ENCODE data around the gene FGD5. TPM values are rescaled to one million over a fixed set of nuclear protein-coding genes. Genes with fewer than 3 reads are reported as not detected.

FGD5 gene
- polyA plus RNA-seq, 3 donors, result 22.7 to 27.0 (median 23.6) TPM

DNA sequence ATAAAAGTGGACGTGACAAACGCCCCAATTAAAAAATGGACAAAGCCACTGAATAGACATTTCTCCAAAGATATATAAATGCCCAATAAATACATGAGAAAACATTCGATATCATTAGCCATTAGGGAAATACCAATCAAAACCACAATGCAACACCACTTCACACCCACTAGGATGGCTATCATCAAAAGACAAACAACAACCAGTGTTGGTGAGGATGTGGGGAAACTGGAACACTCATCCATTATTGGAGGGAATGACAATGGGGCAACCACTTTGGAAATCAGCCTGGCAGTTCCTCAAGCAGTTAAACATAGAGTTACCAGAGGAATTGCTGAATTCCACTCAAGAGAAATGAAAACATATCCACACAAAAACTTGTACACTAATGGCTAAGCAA is 32.4 kb upstream of the FGD5 start:
- no peak for DNase-seq (ENCODE audit: low read depth in 3 of 3, low spot score in 2 of 3)

DNA sequence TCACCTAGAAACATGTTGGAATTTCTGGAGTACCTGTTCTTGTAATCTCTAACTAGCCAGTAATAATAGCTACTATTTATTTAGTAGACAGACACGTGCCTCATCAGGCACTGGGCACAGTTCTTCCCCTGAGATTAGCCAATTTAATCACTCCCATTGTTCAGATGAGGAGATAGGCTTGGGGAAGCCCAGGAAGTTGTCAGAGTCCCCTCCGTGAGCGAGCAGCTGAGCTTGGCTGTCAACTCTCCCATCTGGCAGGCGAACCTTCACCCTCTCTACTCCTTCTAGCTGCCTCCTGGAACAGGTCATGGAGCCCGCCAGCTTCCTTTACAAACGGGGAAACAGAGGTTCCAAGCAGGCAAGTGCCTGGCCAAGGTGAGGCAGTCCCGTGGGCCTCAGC is 31.1 kb upstream of the FGD5 start:
- no peak for DNase-seq (ENCODE audit: low read depth in 3 of 3, low spot score in 2 of 3)

GRCh38 chr3:14788644-14789043 is 30.1 kb upstream of the FGD5 start:
- DNase-seq (ENCODE audit: low read depth in 3 of 3, low spot score in 2 of 3), result no peak

GRCh38 chr3:14789221-14789620 is 29.5 kb upstream of the FGD5 start:
- no peak for DNase-seq (ENCODE audit: low read depth in 3 of 3, low spot score in 2 of 3)

GRCh38 chr3:14789640-14790285 is 29.0 kb upstream of the FGD5 start:
- no peak for DNase-seq (ENCODE audit: low read depth in 3 of 3, low spot score in 2 of 3)

DNA sequence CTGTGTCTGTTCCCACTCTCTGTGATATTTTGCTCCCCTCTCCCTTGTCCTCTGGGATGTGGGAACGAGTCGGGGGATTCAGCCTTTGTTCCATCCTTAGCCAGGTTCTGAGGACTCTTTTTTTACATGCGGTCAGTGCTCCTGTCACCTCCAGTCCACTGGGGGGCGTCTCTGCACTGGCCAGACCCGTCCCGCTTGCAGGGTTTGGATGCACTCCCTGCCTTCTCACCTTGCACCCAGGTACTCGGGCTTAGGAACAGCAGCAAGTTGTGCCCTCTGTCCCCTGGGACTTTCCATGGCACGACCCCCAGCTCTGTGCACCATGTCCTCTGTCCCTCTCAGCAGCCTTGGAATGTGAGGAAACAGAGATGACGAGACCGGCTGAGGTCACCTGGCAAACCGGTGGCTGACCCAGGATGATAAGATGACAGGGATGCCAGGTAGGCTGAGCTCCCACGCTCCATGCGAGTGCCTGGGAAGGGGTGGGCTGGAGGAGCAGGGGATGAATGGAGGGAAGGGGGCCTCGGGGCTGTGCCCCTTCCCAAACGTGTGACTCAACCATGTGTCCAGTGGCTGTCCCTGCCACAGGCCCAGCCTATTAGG is 27.3 kb upstream of the FGD5 start:
- no peak for DNase-seq (ENCODE audit: low read depth in 3 of 3, low spot score in 2 of 3)

DNA sequence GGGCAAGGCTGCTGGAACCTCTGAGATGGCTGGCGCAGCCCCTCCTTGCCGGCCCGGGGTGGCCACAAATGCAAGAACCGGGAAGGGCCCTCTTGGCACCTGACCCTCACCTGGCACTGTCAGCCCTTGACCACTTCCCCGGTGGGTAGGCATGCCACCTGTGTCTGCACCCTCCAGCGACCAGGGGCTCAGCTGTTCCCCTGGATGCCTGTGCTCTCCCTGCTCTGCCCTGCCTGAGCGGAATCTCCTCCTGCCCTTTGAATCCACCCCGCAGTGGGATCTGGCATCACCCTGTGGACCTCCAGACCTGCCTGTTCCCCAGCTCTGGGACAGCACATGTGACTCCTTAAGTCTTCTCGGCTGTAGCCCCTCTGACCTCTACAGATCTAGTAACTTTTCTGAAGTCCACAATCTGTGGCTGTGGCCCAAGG is 26.1 kb upstream of the FGD5 start:
- no peak for DNase-seq (ENCODE audit: low read depth in 3 of 3, low spot score in 2 of 3)

- DNase-seq (ENCODE audit: low read depth in 3 of 3, low spot score in 2 of 3), result no peak
Measured at GRCh38 chr3:14793126-14793857, 25.5 kb upstream of the FGD5 start.

DNA sequence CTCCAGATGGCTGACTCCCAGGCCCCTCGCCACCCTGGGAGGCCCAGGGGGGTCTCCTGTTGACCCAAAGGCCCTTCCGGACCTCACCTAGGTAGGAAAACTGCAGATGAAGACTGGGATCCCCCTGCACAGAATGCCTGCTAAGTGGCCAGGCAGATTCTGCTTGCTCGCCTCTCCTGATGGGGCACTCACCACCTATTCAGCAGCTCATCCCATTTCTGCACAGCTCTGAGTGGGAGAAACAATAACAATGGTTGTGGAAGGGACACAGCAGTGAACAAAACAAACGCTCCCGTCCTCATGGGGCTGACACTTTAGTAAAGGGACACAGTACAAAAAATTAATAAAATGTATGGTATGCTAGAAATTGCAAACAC is 24.9 kb upstream of the FGD5 start:
- no peak for DNase-seq (ENCODE audit: low read depth in 3 of 3, low spot score in 2 of 3)

GRCh38 chr3:14794435-14794834 is 24.3 kb upstream of the FGD5 start:
- DNase-seq (ENCODE audit: low read depth in 3 of 3, low spot score in 2 of 3), result no peak

DNA sequence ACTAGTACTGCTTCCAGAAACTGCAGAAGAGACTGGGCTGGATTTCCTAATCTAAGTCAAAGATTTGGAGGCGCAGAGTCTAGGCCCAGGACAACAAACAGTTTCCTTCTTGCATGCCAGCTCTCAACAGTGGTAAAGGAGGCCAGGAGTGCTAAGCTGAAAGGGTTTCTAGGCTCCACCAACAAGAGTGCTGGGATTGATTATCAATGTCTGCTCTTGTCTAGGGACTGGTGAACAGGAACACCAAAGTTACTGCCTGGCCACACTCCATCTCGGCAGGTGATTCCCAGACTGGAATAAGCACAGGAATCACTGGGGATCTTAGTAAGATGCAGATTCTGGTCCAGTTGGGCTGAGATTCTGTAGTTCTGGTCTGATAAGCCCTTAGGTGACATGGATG is 22.8 kb upstream of the FGD5 start:
- no peak for DNase-seq (ENCODE audit: low read depth in 3 of 3, low spot score in 2 of 3)

DNA sequence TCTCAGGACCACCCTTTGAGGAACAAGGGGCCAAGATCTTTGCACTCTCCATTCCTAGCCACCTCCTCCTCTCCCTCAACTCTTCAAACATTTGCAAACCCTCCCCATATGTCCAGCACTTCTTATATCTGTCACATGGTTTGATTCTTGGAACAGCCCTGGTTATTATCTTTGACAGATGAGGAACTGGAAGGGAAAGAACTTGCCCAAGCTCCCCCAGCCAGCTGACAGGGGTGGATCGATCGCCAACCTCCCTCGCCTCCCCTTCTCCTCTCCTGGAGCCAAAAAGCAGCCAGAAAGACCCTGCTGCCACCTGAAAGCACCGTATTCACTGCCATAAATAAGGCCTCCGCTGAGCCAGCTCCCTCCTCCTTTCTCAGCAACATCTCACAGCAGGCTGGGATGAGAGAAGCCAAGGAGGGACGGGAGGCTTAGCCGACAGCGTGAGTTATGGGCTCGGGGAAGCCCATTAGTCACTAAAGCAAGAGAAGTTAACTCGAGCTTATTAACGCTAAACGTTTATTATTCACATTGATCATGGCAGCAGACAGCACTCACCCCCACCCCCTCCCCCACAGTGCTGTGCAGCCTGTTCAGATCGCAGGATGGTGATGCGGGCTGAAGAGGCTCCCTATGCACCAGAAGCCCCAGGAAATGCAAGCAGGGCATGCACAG is 22.2 kb upstream of the FGD5 start:
- DNase-seq (ENCODE audit: low read depth in 3 of 3, low spot score in 2 of 3), result no peak

- DNase-seq (ENCODE audit: low read depth in 3 of 3, low spot score in 2 of 3), result no peak
Measured at GRCh38 chr3:14797731-14798130, 21.0 kb upstream of the FGD5 start.

GRCh38 chr3:14798231-14798630 is 20.5 kb upstream of the FGD5 start:
- no peak for DNase-seq (ENCODE audit: low read depth in 3 of 3, low spot score in 2 of 3)

DNA sequence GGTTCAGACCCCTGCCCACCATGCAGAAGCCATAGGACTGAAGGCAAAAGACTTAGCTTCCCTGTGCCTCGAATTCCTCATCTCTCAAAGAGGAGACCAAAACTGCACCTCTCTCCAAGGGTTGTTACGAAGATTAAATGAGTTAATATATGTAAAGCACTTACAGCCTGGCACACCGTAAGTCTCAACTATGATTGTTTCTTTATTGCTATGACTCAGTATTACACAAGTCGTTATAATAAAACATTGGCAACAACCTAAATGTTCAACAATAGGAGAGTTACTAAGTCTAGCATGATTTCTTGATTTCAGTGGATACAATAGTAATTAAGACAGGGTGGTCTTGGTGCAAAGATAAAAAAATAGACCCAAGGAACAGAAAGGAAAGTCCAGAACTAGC is 19.6 kb upstream of the FGD5 start:
- DNase-seq (ENCODE audit: low read depth in 3 of 3, low spot score in 2 of 3), result no peak

DNA sequence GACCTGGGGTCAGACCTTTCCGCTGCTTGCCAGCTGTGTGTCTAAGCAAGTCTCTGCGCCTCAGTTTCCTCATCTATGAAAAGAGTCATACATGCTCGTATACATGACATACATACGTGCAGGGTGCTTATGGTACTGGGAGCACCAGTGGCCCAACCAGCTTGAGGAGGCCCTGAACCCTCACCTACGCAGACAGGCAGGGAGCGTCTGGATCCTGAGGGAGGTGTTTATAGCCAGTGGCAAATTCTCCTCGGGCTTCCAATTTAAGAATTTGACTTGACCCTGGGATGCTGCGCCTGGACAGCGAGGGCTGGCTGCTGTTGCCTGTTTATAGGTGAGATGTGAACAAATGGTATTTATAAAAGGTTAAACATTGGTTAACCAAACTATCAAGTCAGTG is 17.7 kb upstream of the FGD5 start:
- DNase-seq (ENCODE audit: low read depth in 3 of 3, low spot score in 2 of 3), result no peak

DNA sequence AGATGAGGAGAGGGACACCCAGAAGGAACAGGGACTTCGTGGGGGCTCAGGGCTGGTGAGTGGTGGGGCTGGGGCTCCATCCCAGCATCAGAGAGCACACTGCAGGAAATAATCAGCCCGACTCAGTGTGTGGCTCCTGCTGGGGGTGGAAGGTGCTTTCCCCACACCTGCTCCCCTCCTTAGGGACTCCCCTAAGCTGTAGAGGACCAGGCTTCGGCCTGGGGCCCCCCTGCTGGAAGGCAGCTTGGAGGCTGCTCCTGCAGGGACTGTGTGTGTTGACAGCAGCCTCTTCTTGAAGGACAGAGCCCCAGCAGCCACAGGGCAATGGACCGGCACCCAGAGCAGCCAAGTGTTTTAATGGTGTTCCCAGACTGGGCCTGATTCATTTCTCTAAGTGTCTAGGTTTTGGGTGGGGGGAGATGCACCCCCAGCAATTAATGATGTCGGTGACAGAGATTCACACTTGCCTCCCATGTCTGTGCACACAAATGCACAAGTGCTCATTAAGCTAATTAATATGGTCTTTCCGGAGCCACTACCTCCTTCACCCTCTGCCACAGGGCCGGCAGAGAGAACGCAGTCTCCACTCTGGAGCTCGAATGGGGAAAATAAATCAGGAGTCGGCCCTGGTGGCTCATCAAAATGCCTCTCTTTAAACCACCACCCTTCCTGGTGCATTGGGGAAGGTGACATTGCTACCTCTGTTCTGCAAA is 16.9 kb upstream of the FGD5 start:
- no peak for DNase-seq (ENCODE audit: low read depth in 3 of 3, low spot score in 2 of 3)

DNA sequence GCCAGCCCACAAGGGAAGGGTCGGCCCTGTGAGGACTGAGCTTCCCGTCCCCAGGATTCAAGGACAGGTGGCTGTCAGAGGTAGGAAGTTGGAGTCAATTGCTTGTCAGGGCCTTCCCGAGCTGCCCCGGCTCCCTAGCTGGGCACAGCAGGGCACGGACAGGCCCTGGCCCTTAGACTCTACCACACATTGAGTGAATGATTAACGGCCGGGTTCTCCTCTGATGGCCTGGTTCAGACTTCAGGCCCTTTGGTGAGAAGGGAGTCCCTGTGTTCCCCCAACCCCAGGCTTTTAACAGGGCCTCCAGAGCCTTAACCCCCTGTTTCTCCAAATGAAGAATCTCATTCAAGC is 16.4 kb upstream of the FGD5 start:
- no peak for DNase-seq (ENCODE audit: low read depth in 3 of 3, low spot score in 2 of 3)

DNA sequence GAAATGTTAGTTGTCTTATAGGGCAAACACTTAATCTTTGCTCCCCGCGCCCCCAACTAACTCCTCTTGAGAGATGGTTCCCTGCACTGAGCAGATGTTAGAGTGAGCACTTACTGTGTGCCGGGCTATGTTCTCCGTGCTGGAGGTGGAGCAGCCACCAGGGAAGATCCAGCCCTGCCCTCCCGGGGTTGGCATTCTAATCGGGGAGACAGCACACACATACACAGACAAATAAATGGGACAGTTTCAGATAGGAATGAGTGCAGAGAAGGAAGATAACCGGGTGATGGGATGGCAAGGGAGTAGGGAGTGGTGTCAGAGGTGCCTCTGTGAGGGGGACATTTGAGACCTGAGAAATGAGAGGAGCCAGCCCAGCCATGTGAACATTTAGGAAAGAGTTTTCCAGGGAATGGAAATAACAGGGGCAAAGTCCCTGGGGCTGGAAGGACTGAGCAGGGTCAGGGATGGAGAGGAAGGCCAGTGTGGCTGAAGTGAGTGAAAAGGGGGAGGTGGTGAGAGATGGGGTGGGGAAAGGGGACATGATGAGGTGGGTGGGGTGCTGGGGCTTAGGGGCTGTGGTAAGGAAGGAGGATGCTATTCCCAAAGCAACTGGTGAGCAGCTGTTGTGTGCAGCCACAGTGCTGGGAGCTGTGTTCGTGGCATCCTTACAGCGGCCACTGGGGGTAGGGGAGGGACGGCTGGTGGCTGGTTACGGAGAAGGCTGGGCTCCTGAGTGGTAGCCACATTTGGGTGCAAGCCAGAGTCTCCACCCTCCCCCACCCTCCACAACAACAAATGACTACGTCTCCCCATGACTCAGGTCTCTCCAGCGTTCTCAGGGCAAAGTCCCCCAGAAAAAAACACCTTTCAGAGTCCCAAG is 15.4 kb upstream of the FGD5 start:
- no peak for DNase-seq (ENCODE audit: low read depth in 3 of 3, low spot score in 2 of 3)

Measured in right renal cortex interstitium (tissue), 3 donors.